ENCODE data around the gene CFAP251.

- no peak for TF ChIP-seq YY1 (IDR thresholded peaks at IDR 0.05; ENCODE audit: insufficient read depth, insufficient read length)
- TF ChIP-seq ZNF274 (IDR thresholded peaks at IDR 0.05; ENCODE audit: low read depth, low read length) = no peak
- no peak for TF ChIP-seq SUZ12 (IDR thresholded peaks at IDR 0.05; ENCODE audit: extremely low read depth, insufficient read depth, insufficient read length)
These were observed 25.5 kb downstream of the CFAP251 start for GRCh38 chr12:121943926-121944325.
